HG03196 (cell line): ENCODE data around the gene OLIG1.

Experiments used
- ATAC-seq: cut with Tn5 transposase; IDR thresholded peaks from one replicate; pipeline ENCODE4 v1.9.1; 2021; ENCODE audit not compliant: unreplicated experiment

OLIG1 gene

GRCh38 chr21:33063375-33063883, 6.5 kb upstream of the OLIG1 start:
- no peak for ATAC-seq

GRCh38 chr21:33063907-33064622, 5.9 kb upstream of the OLIG1 start:
- no peak for ATAC-seq

GRCh38 chr21:33064623-33065390, 5.1 kb upstream of the OLIG1 start:
- ATAC-seq = no peak

GRCh38 chr21:33067043-33067442, 2.9 kb upstream of the OLIG1 start:
- ATAC-seq = no peak

- ATAC-seq = no peak
These were observed 2.5 kb upstream of the OLIG1 start for GRCh38 chr21:33067457-33067856.

GRCh38 chr21:33069243-33069642, 698 bp upstream of the OLIG1 start:
- ATAC-seq = no peak

- ATAC-seq = no peak
These were observed 322 bp upstream of the OLIG1 start for GRCh38 chr21:33069645-33069993.

- no peak for ATAC-seq
These were observed 730 bp downstream of the OLIG1 start for GRCh38 chr21:33070744-33070997.

GRCh38 chr21:33070998-33071769, 1.2 kb downstream of the OLIG1 start:
- no peak for ATAC-seq

GRCh38 chr21:33071770-33072306, 1.9 kb downstream of the OLIG1 start:
- no peak for ATAC-seq

- ATAC-seq = no peak
These were observed 3.7 kb downstream of the OLIG1 start for GRCh38 chr21:33073636-33074035.

GRCh38 chr21:33075128-33075527, 5.2 kb downstream of the OLIG1 start:
- no peak for ATAC-seq

- no peak for ATAC-seq
These were observed 5.8 kb downstream of the OLIG1 start for GRCh38 chr21:33075596-33076195.

GRCh38 chr21:33076600-33077329, 6.8 kb downstream of the OLIG1 start:
- ATAC-seq = no peak

GRCh38 chr21:33078907-33079582, 9.1 kb downstream of the OLIG1 start:
- ATAC-seq = peak; percentile 90

- no peak for ATAC-seq
These were observed 10.4 kb downstream of the OLIG1 start for GRCh38 chr21:33080376-33080775.

- no peak for ATAC-seq
These were observed 10.8 kb downstream of the OLIG1 start for GRCh38 chr21:33080776-33081175.

GRCh38 chr21:33088384-33088783, 18.4 kb downstream of the OLIG1 start:
- no peak for ATAC-seq

- ATAC-seq = no peak
These were observed 19.6 kb downstream of the OLIG1 start for GRCh38 chr21:33089395-33090119.
